Osteoblast (primary cell): ENCODE data around the gene PTPN3. TPM values are rescaled to one million over a fixed set of nuclear protein-coding genes. Genes with fewer than 3 reads are reported as not detected.
A peak's percentile ranks its signal among the peaks of the same experiment; 100 is the strongest.

Experiments
- DNase-seq: peaks from one replicate; pipeline ENCODE4 v3.0.0; 2011; ENCODE audit warnings: low spot score, mixed read lengths; ENCODE audit not compliant: insufficient read length; ENCODE audit errors: missing footprints
- H2AFZ ChIP-seq: 2 replicates; pipeline ENCODE4 v1.6.0; 2011; ENCODE audit warnings: mild to moderate bottlenecking, low read length
- H3K27ac ChIP-seq: 2 replicates; pipeline ENCODE4 v1.5.1; 2011; ENCODE audit warnings: mild to moderate bottlenecking, low read depth, low read length, moderate library complexity
- H3K27me3 ChIP-seq: 2 replicates; pipeline ENCODE4 v1.6.0; 2012; ENCODE audit warnings: mild to moderate bottlenecking, control low read depth, inconsistent platforms, low read length, moderate library complexity; ENCODE audit not compliant: insufficient read depth
- H3K36me3 ChIP-seq: 2 replicates; pipeline ENCODE4 v1.5.1; 2011; ENCODE audit warnings: mild to moderate bottlenecking, low read length, control low read depth, moderate library complexity; ENCODE audit not compliant: insufficient read depth
- H3K4me1 ChIP-seq: 2 replicates; pipeline ENCODE4 v1.5.1; 2011; ENCODE audit warnings: mild to moderate bottlenecking, low read length, control low read depth, moderate library complexity; ENCODE audit not compliant: insufficient read depth
- H3K4me2 ChIP-seq: 2 replicates; pipeline ENCODE4 v1.6.0; 2011; ENCODE audit warnings: mild to moderate bottlenecking, low read length; ENCODE audit not compliant: insufficient read depth
- H3K4me3 ChIP-seq: fragments of 200-600 bp; sonication (generic); 3 replicates; pipeline ENCODE4 v1.5.1; 2012; ENCODE audit warnings: mild to moderate bottlenecking, low read length, inconsistent platforms; ENCODE audit not compliant: insufficient read depth
- H3K79me2 ChIP-seq: 2 replicates; pipeline ENCODE4 v1.6.0; 2012; ENCODE audit warnings: mild to moderate bottlenecking, low read length, control low read depth, inconsistent platforms; ENCODE audit not compliant: insufficient read depth
- H3K9me3 ChIP-seq: 2 replicates; pipeline ENCODE4 v1.5.1; 2011; ENCODE audit warnings: low read depth, low read length, control low read depth
- H4K20me1 ChIP-seq: 2 replicates; pipeline ENCODE4 v1.6.0; 2012; ENCODE audit warnings: mild to moderate bottlenecking, low read length, control low read depth; ENCODE audit not compliant: insufficient read depth
- total RNA-seq: library from RNA; depleted of rRNA; stranded (reverse); fragments of >200 nt; gene quantifications from 2 replicates; pipeline ENCODE4 v1.2.3, GENCODE V29; 2012
- TF ChIP-seq, protein P1 (sequence below): IDR thresholded peaks from 2 replicates; pipeline ENCODE4 v1.5.1; 2011; ENCODE audit warnings: mild to moderate bottlenecking, low read depth, low read length, moderate library complexity; ENCODE audit errors: extremely low read depth

The PTPN3 gene
- total RNA-seq, 1 donor: 2.9 TPM

DNA sequence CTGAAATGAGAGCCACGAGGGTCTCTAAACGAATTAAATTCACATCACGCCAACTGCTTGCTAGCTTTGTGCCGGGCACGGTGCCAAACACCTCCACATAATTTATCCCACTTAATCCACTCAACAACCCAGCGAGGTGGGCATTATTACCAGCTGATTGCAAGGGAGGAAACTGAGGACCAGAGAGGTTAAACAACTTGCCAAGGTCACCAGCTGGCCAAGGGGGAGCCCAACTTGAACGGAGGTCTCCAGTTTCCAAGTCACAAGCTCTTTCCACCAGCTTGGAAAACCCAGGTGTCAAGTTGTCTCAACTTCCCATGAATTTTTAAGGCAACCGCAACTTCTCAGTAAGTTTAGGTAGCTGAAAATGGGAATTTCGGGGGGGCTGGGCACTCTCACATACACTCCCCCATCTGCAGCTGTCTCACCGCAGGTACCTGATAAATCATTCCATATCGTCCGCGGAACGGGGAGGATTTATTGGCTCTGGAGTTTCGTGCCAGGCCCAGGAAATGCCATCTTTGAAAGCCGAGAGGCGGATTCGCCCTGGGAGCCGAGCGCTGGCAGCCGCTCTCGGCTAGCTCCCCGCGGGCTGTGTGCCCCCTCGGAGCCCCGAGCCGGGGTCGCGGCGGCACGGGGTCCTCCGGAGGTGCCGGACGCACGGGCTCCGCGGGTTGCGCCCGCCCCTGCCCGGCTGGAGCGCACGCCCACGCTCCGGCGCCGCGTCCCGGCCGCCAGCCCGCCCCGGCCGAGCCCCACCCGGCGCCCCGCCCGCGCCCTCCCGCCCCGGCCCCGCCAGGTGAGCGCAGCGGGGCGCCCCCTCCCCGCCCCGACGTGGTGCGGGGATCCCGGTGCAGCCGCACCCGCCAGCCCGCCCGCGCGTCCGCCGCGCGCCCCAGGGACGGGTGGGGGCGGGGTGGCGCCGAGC is 617 bp downstream of the PTPN3 start:
- H2AFZ ChIP-seq: peak overlapping the region; percentile 36
- H3K9me3 ChIP-seq: no peaks in the 10 kb centered on the region
- TF ChIP-seq, protein P1, sequence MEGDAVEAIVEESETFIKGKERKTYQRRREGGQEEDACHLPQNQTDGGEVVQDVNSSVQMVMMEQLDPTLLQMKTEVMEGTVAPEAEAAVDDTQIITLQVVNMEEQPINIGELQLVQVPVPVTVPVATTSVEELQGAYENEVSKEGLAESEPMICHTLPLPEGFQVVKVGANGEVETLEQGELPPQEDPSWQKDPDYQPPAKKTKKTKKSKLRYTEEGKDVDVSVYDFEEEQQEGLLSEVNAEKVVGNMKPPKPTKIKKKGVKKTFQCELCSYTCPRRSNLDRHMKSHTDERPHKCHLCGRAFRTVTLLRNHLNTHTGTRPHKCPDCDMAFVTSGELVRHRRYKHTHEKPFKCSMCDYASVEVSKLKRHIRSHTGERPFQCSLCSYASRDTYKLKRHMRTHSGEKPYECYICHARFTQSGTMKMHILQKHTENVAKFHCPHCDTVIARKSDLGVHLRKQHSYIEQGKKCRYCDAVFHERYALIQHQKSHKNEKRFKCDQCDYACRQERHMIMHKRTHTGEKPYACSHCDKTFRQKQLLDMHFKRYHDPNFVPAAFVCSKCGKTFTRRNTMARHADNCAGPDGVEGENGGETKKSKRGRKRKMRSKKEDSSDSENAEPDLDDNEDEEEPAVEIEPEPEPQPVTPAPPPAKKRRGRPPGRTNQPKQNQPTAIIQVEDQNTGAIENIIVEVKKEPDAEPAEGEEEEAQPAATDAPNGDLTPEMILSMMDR: no peak

GRCh38 chr9:109496841-109497225 is 1.3 kb downstream of the PTPN3 start:
- Histone ChIP-seq H3K4me3 (no peak overlapping the region), H4K20me1 (peaks cover 4% of the 10 kb centered on the region), H3K9me3 (no peaks in the 10 kb centered on the region), H3K27me3 (peaks cover 43% of the 10 kb centered on the region), H3K27ac (no peak overlapping the region), H3K79me2 (peaks cover 8% of the 10 kb centered on the region), H3K4me2 (peak overlapping the region; percentile 79), H2AFZ (no peak overlapping the region), H3K4me1 (peaks cover 5% of the 10 kb centered on the region), H3K36me3 (no peaks in the 10 kb centered on the region)
- TF ChIP-seq, protein P1: no peak
- no peak for DNase-seq

More for the DNA sequence above, 617 bp downstream of the PTPN3 start:
- Histone ChIP-seq H3K4me3 (peak overlapping the region; percentile 73), H3K79me2 (peaks cover 5% of the 10 kb centered on the region), H3K4me1 (peaks cover 5% of the 10 kb centered on the region), H3K36me3 (no peaks in the 10 kb centered on the region), H3K27ac (no peak overlapping the region), H4K20me1 (peaks cover 4% of the 10 kb centered on the region), H3K4me2 (peak overlapping the region; percentile 79), H3K27me3 (peaks cover 49% of the 10 kb centered on the region)
- DNase-seq: peak; percentile 94

- H3K27me3 ChIP-seq: peaks cover 37% of the 10 kb centered on the region
- no peak overlapping the region for H2AFZ ChIP-seq
- no peak overlapping the region for H3K4me2 ChIP-seq
- no peak overlapping the region for H3K27ac ChIP-seq
- peaks cover 4% of the 10 kb centered on the region for H4K20me1 ChIP-seq
- H3K79me2 ChIP-seq: peaks cover 8% of the 10 kb centered on the region
- H3K4me3 ChIP-seq: no peak overlapping the region
- H3K4me1 ChIP-seq: peaks cover 5% of the 10 kb centered on the region
- DNase-seq: no peak
- no peaks in the 10 kb centered on the region for H3K36me3 ChIP-seq
- TF ChIP-seq, protein P1: no peak
- no peaks in the 10 kb centered on the region for H3K9me3 ChIP-seq
Measured at GRCh38 chr9:109496218-109496617, 1.9 kb downstream of the PTPN3 start.

DNA sequence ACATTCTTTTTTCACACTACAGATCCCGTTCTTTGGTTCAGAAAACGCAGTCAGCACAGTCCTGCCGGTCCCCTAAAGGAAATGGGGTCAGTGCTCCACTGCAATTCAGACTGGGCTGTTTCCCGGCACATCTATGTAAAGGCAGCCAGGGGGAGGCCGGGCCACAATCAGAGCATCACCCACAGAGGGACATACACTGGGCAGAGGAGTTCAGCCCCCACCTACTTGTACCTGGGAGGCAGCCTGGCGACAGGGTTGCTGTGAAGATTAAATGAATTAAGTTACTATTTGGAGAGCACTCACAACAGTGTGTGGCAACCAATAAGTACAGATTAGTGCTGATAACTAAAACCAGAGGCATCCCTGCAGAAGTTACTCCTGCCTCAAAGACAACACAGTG is 4.5 kb downstream of the PTPN3 start:
- H4K20me1 ChIP-seq: peaks cover 4% of the 10 kb centered on the region
- no peak overlapping the region for H2AFZ ChIP-seq
- H3K36me3 ChIP-seq: no peaks in the 10 kb centered on the region
- no peak overlapping the region for H3K27ac ChIP-seq
- peaks cover 8% of the 10 kb centered on the region for H3K79me2 ChIP-seq
- DNase-seq: no peak
- no peak overlapping the region for H3K4me2 ChIP-seq
- H3K9me3 ChIP-seq: no peaks in the 10 kb centered on the region
- H3K4me1 ChIP-seq: peaks cover 3% of the 10 kb centered on the region
- peaks cover 11% of the 10 kb centered on the region for H3K27me3 ChIP-seq
- no peak overlapping the region for H3K4me3 ChIP-seq
- TF ChIP-seq, protein P1: no peak
